Progenitor cell of endocrine pancreas (in vitro differentiated cells): ENCODE results near the gene MBOAT2. TPM values are rescaled to one million over a fixed set of nuclear protein-coding genes. Genes with fewer than 3 reads are reported as not detected.

Source experiments
- DNase-seq: peaks from one replicate; pipeline ENCODE4 v3.0.0; 2021; ENCODE audit warnings: low spot score; ENCODE audit not compliant: unreplicated experiment
- H3K27ac Mint-ChIP-seq: 2 replicates; pipeline ENCODE4 v1.8.0; 2021; ENCODE audit warnings: mild to moderate bottlenecking, moderate library complexity, mixed read lengths
- H3K27me3 Mint-ChIP-seq: 2 replicates; pipeline ENCODE4 v1.8.0; 2021; ENCODE audit warnings: mixed read lengths
- H3K36me3 Mint-ChIP-seq: 2 replicates; pipeline ENCODE4 v1.8.0; 2022; ENCODE audit warnings: mixed read lengths; ENCODE audit not compliant: insufficient read depth
- H3K4me1 Mint-ChIP-seq: 2 replicates; pipeline ENCODE4 v1.8.0; 2021; ENCODE audit warnings: low read depth, mixed read lengths
- H3K4me3 Mint-ChIP-seq: 2 replicates; pipeline ENCODE4 v1.8.0; 2021; ENCODE audit warnings: low read depth, mild to moderate bottlenecking, moderate library complexity, mixed read lengths
- H3K9me3 Mint-ChIP-seq: 2 replicates; pipeline ENCODE4 v1.8.0; 2021; ENCODE audit warnings: low read depth, mixed read lengths
- CTCF ChIP-seq: fragments of 200-600 bp; sonication (generic); IDR thresholded peaks from one replicate; pipeline ENCODE4 v1.5.0; 2021; ENCODE audit warnings: antibody characterized with exemption, mild to moderate bottlenecking; ENCODE audit not compliant: unreplicated experiment
- total RNA-seq: library from RNA; stranded (reverse); gene quantifications from 2 replicates; pipeline ENCODE4 v1.2.1, GENCODE V29; 2021

MBOAT2 gene
- total RNA-seq, 1 donor from 2014 or later: 49.8 TPM

GRCh38 chr2:8858910-8859309 is 144.6 kb downstream of the MBOAT2 start:
- TF ChIP-seq CTCF: no peak
- Mint-ChIP-seq H3K27me3 (no peaks in the 10 kb centered on the region), H3K9me3 (no peaks in the 10 kb centered on the region), H3K4me3 (no peak overlapping the region), H3K4me1 (no peaks in the 10 kb centered on the region), H3K27ac (no peak overlapping the region), H3K36me3 (peaks cover 15% of the 10 kb centered on the region)
- no peak for DNase-seq

GRCh38 chr2:8858264-8858663 is 145.2 kb downstream of the MBOAT2 start:
- no peak for TF ChIP-seq CTCF
- H3K4me1 Mint-ChIP-seq: no peaks in the 10 kb centered on the region
- no peaks in the 10 kb centered on the region for H3K27me3 Mint-ChIP-seq
- H3K36me3 Mint-ChIP-seq: peaks cover 15% of the 10 kb centered on the region
- H3K4me3 Mint-ChIP-seq: no peak overlapping the region
- H3K27ac Mint-ChIP-seq: no peak overlapping the region
- DNase-seq: no peak
- H3K9me3 Mint-ChIP-seq: no peaks in the 10 kb centered on the region

GRCh38 chr2:8857709-8858108 is 145.8 kb downstream of the MBOAT2 start:
- no peak for DNase-seq
- H3K27ac Mint-ChIP-seq: peak overlapping the region; percentile 50
- no peaks in the 10 kb centered on the region for H3K9me3 Mint-ChIP-seq
- H3K4me3 Mint-ChIP-seq: no peak overlapping the region
- H3K27me3 Mint-ChIP-seq: no peaks in the 10 kb centered on the region
- H3K4me1 Mint-ChIP-seq: no peaks in the 10 kb centered on the region
- H3K36me3 Mint-ChIP-seq: peaks cover 15% of the 10 kb centered on the region
- no peak for TF ChIP-seq CTCF

GRCh38 chr2:8856176-8856575 is 147.3 kb downstream of the MBOAT2 start:
- Mint-ChIP-seq H3K4me1 (no peaks in the 10 kb centered on the region), H3K27me3 (no peaks in the 10 kb centered on the region), H3K4me3 (no peak overlapping the region), H3K27ac (no peak overlapping the region), H3K36me3 (peaks cover 12% of the 10 kb centered on the region), H3K9me3 (no peaks in the 10 kb centered on the region)
- no peak for TF ChIP-seq CTCF
- DNase-seq: no peak

- no peak for DNase-seq
- Mint-ChIP-seq H3K4me1 (peaks cover 2% of the 10 kb centered on the region), H3K36me3 (peaks cover 11% of the 10 kb centered on the region), H3K27ac (no peak overlapping the region), H3K9me3 (no peaks in the 10 kb centered on the region), H3K27me3 (no peaks in the 10 kb centered on the region), H3K4me3 (no peak overlapping the region)
- TF ChIP-seq CTCF: no peak
Measured at GRCh38 chr2:8855010-8855409, 148.5 kb downstream of the MBOAT2 start.
